Progenitor cell of endocrine pancreas (in vitro differentiated cells): ENCODE data around the gene DNER. TPM values are rescaled to one million over a fixed set of nuclear protein-coding genes. Genes with fewer than 3 reads are reported as not detected.

Experiments
- DNase-seq: peaks from one replicate; pipeline ENCODE4 v3.0.0; 2021; ENCODE audit warnings: low spot score; ENCODE audit not compliant: unreplicated experiment
- H3K27ac Mint-ChIP-seq: 2 replicates; pipeline ENCODE4 v1.8.0; 2021; ENCODE audit warnings: mild to moderate bottlenecking, moderate library complexity, mixed read lengths
- H3K27me3 Mint-ChIP-seq: 2 replicates; pipeline ENCODE4 v1.8.0; 2021; ENCODE audit warnings: mixed read lengths
- H3K36me3 Mint-ChIP-seq: 2 replicates; pipeline ENCODE4 v1.8.0; 2022; ENCODE audit warnings: mixed read lengths; ENCODE audit not compliant: insufficient read depth
- H3K4me1 Mint-ChIP-seq: 2 replicates; pipeline ENCODE4 v1.8.0; 2021; ENCODE audit warnings: low read depth, mixed read lengths
- H3K4me3 Mint-ChIP-seq: 2 replicates; pipeline ENCODE4 v1.8.0; 2021; ENCODE audit warnings: low read depth, mild to moderate bottlenecking, moderate library complexity, mixed read lengths
- H3K9me3 Mint-ChIP-seq: 2 replicates; pipeline ENCODE4 v1.8.0; 2021; ENCODE audit warnings: low read depth, mixed read lengths
- CTCF ChIP-seq: fragments of 200-600 bp; sonication (generic); IDR thresholded peaks from one replicate; pipeline ENCODE4 v1.5.0; 2021; ENCODE audit warnings: antibody characterized with exemption, mild to moderate bottlenecking; ENCODE audit not compliant: unreplicated experiment
- total RNA-seq: library from RNA; stranded (reverse); gene quantifications from 2 replicates; pipeline ENCODE4 v1.2.1, GENCODE V29; 2021

DNER gene
- total RNA-seq, 1 donor from 2014 or later = 0.91 TPM

- no peak for DNase-seq
- H3K36me3 Mint-ChIP-seq = no peaks in the 10 kb centered on the region
- no peak overlapping the region for H3K27ac Mint-ChIP-seq
- peak; percentile 61 for TF ChIP-seq CTCF
- H3K27me3 Mint-ChIP-seq = peaks cover 72% of the 10 kb centered on the region
- peaks cover 4% of the 10 kb centered on the region for H3K4me1 Mint-ChIP-seq
- peak overlapping the region; percentile 9 for H3K4me3 Mint-ChIP-seq
- H3K9me3 Mint-ChIP-seq = no peaks in the 10 kb centered on the region
Observed at GRCh38 chr2:229715895-229716507, 1.6 kb upstream of the DNER start.

GRCh38 chr2:229714736-229715541 is 584 bp upstream of the DNER start:
- Mint-ChIP-seq H3K9me3 (no peaks in the 10 kb centered on the region), H3K27ac (no peak overlapping the region), H3K27me3 (peaks cover 82% of the 10 kb centered on the region), H3K4me1 (peaks cover 4% of the 10 kb centered on the region), H3K4me3 (peak overlapping the region; percentile 41), H3K36me3 (no peaks in the 10 kb centered on the region)
- DNase-seq = peak; percentile 69
- TF ChIP-seq CTCF = no peak

GRCh38 chr2:229713371-229714079 is 830 bp downstream of the DNER start:
- Mint-ChIP-seq H3K4me1 (peaks cover 4% of the 10 kb centered on the region), H3K27ac (peak overlapping the region; percentile 84), H3K36me3 (no peaks in the 10 kb centered on the region), H3K4me3 (peak overlapping the region; percentile 60), H3K9me3 (no peaks in the 10 kb centered on the region), H3K27me3 (peaks cover 81% of the 10 kb centered on the region)
- peak; percentile 25 for DNase-seq
- TF ChIP-seq CTCF = peak; percentile 23

GRCh38 chr2:229712136-229712535 is 2.2 kb downstream of the DNER start:
- no peak for DNase-seq
- no peak overlapping the region for H3K27ac Mint-ChIP-seq
- TF ChIP-seq CTCF = no peak
- peaks cover 77% of the 10 kb centered on the region for H3K27me3 Mint-ChIP-seq
- no peaks in the 10 kb centered on the region for H3K36me3 Mint-ChIP-seq
- no peak overlapping the region for H3K4me3 Mint-ChIP-seq
- H3K4me1 Mint-ChIP-seq = peaks cover 4% of the 10 kb centered on the region
- no peaks in the 10 kb centered on the region for H3K9me3 Mint-ChIP-seq

GRCh38 chr2:229708335-229708734 is 6.0 kb downstream of the DNER start:
- Mint-ChIP-seq H3K36me3 (no peaks in the 10 kb centered on the region), H3K9me3 (no peaks in the 10 kb centered on the region), H3K27me3 (peaks cover 72% of the 10 kb centered on the region), H3K27ac (no peak overlapping the region), H3K4me3 (no peak overlapping the region), H3K4me1 (no peaks in the 10 kb centered on the region)
- no peak for TF ChIP-seq CTCF
- DNase-seq = no peak
